Right lobe of liver (tissue), 4 donors: Measurements from ENCODE around the gene NOL4L.

Experiments
- POLR2A ChIP-seq: fragments of 450-650 bp; IDR thresholded peaks from one replicate; pipeline ENCODE4 v1.6.1; 2017; ENCODE audit warnings: antibody characterized with exemption, mild to moderate bottlenecking
- TF ChIP-seq, protein P1 (sequence below), 4 donors: fragments of 200-600 bp in 3 of 4; fragments of 450-650 bp in 1 of 4; IDR thresholded peaks; one replicate each; pipeline versions ENCODE4 v1.5.1 to v1.8.0; 2016 to 2022; ENCODE audit warnings: antibody characterized with exemption in 4 of 4, mild to moderate bottlenecking in 2 of 4
- donor health status: DM: no; HTN: no; CAD: no.
- donor health status: DM: no; HTN: no; CAD: no.
- donor health status: DM: no; HTN: yes; CAD: no.

GRCh38 chr20:32614303-32614702 is 29.2 kb upstream of the NOL4L start:
- no peak for TF ChIP-seq POLR2A
- TF ChIP-seq, protein P1, sequence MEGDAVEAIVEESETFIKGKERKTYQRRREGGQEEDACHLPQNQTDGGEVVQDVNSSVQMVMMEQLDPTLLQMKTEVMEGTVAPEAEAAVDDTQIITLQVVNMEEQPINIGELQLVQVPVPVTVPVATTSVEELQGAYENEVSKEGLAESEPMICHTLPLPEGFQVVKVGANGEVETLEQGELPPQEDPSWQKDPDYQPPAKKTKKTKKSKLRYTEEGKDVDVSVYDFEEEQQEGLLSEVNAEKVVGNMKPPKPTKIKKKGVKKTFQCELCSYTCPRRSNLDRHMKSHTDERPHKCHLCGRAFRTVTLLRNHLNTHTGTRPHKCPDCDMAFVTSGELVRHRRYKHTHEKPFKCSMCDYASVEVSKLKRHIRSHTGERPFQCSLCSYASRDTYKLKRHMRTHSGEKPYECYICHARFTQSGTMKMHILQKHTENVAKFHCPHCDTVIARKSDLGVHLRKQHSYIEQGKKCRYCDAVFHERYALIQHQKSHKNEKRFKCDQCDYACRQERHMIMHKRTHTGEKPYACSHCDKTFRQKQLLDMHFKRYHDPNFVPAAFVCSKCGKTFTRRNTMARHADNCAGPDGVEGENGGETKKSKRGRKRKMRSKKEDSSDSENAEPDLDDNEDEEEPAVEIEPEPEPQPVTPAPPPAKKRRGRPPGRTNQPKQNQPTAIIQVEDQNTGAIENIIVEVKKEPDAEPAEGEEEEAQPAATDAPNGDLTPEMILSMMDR (IDR thresholded peaks at IDR 0.05) = no peak
